Ovary (tissue), 9 donors: Measurements from ENCODE around the gene DNAJC17. TPM values are rescaled to one million over a fixed set of nuclear protein-coding genes. Genes with fewer than 3 reads are reported as not detected.

Source experiments
- DNase-seq, 5 donors: peaks; one replicate each; pipeline ENCODE4 v3.0.0-alpha.2; 2019 to 2020
- H3K27ac ChIP-seq, 2 donors: fragments of 200-600 bp; one replicate each; pipeline versions ENCODE4 v1.5.1 to v1.8.0; 2019 to 2022
- H3K27me3 ChIP-seq: fragments of 200-600 bp; one replicate; pipeline ENCODE4 v1.8.0; 2022
- H3K36me3 ChIP-seq: fragments of 200-600 bp; sonication (generic); one replicate; pipeline ENCODE4 v1.5.1; 2019
- H3K4me1 ChIP-seq: one replicate; pipeline ENCODE4 v1.8.1; 2013; ENCODE audit warnings: mild to moderate bottlenecking, moderate library complexity; ENCODE audit not compliant: insufficient read depth
- H3K4me3 ChIP-seq: fragments of 200-600 bp; sonication (generic); one replicate; pipeline ENCODE4 v1.5.1; 2017
- H3K9me3 ChIP-seq, 2 donors: fragments of 200-600 bp in 1 of 2; sonication (generic) in 1 of 2; one replicate each; pipeline versions ENCODE4 v1.5.1 to v1.8.1; 2013 to 2019; ENCODE audit warnings: mild to moderate bottlenecking in 1 of 2, moderate library complexity in 1 of 2
- EP300 ChIP-seq: sonication (generic); formaldehyde crosslinking; IDR thresholded peaks from one replicate; pipeline ENCODE4 v1.6.1; 2017; ENCODE audit warnings: antibody characterized with exemption
- POLR2A ChIP-seq: fragments of 450-650 bp; IDR thresholded peaks from one replicate; pipeline ENCODE4 v1.6.1; 2017; ENCODE audit warnings: antibody characterized with exemption, mild to moderate bottlenecking, moderate library complexity
- WGBS, 3 donors: extraction: QIAGEN DNeasy Blood & Tissue Kit in 1 of 3; methylation state at CpG; one replicate each; pipeline versions ENCODE4 v1.1.5 to v1.1.7; 2013 to 2017; 5-methylcytosine and 5-hydroxymethylcytosine counted together
- intact Hi-C, 4 donors: fragments of 100-400 bp; cut with DNase I; formaldehyde crosslinking; loops; one replicate each; pipeline versions ENCODE4 v1.11.0 to v1.15.1; 2022 to 2023
- polyA plus RNA-seq, 2 donors: library from polyadenylated mRNA; stranded (reverse); fragments of 200-250 nt in 1 of 2; fragments of 350-450 nt in 1 of 2; fragmentation: Illumina TruSeq in 1 of 2; extraction: RNeasy Lipid Tissue Mini Kit (QIAGEN cat#74804) in 1 of 2; gene quantifications; one replicate each; pipeline ENCODE4 v1.2.3, GENCODE V29; 2013 to 2014
- total RNA-seq, 7 donors: library from RNA; depleted of rRNA in 2 of 7; stranded (reverse); fragments of >200 nt in 2 of 7; fragmentation: NEBNext Ultra II Directional in 3 of 7; extraction: Animal tissue kit (Norgen Biotek cat#: 25700) in 3 of 7; gene quantifications; one replicate each; pipeline versions ENCODE4 v1.1.0 to v1.2.4, GENCODE V29; 2016 to 2023
- TF ChIP-seq, protein P1 (sequence below), 3 donors: fragments of 450-650 bp in 2 of 3; fragments of 200-600 bp in 1 of 3; IDR thresholded peaks; one replicate each; pipeline versions ENCODE4 v1.5.1 to v1.8.0; 2016 to 2022; ENCODE audit warnings: antibody characterized with exemption in 3 of 3, mild to moderate bottlenecking in 1 of 3
- donor health status: DM: no; HTN: no; CAD: no; lungs with moderate emphysema.
- donor health status: DM: no; HTN: no; CAD: no.
- donor health status: Bipolar disorder and iron deficiency.
- donor health status: DM: yes; HTN: yes; CAD: no.
- donor health status: DM: no; HTN: no; CAD: no.
- donor health status: DM: yes; HTN: yes; CAD: no.

DNAJC17 gene
- total and polyA plus RNA-seq, 9 donors = 10.5 to 57.9 (median 31.7) TPM

DNA sequence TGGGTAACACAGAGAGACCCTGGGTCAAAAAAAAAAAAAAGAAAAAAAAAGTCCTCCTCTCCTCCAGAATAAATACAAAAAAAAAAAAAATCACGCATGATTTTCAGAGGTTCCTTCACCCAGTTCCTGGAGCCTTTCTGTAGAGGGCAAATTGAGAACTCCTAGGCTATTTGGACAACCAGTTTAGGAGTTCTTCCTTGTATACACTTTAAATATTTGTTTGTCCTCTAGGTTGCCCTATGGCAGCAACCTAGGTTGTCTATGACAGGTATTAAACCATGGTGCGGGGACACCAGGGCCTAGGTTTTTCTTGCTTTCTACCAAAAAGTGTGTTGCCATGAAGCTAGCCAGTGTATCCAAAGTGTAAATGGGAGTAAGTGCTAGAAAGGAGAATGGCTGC, 4.2 kb downstream of the DNAJC17 start:
- no peaks in the 10 kb centered on the region for H3K27me3 ChIP-seq
- intact Hi-C loops = no loop called here

DNA sequence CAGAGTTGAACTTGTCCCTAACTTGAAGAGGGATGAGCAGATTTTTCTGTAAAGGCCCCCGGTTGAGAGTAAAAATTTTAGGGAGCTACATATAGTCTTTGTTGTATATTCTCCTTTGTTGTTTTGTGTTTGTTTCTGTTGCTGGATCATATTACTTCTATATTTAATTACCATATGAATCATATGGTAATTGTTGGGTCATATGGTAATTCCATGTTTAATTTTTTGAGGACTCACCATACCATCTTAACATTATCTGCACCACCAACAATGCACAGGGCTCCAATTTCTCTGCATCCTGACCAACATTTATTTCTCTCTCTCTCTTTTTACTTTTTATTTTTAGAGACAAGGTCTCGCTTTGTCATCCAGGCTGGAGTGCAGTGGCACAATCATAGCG, 7.8 kb downstream of the DNAJC17 start:
- Histone ChIP-seq H3K27ac (no peak overlapping the region), H3K27me3 (no peaks in the 10 kb centered on the region), H3K9me3 (no peaks in the 10 kb centered on the region), H3K36me3 (no peaks in the 10 kb centered on the region), H3K4me3 (no peak overlapping the region), H3K4me1 (no peaks in the 10 kb centered on the region)
- intact Hi-C loops = no loop called here
- 89 to 94% (median 93%) methylated on average over 3 of the region's 3 CpGs for WGBS, 3 donors
- TF ChIP-seq, protein P1, sequence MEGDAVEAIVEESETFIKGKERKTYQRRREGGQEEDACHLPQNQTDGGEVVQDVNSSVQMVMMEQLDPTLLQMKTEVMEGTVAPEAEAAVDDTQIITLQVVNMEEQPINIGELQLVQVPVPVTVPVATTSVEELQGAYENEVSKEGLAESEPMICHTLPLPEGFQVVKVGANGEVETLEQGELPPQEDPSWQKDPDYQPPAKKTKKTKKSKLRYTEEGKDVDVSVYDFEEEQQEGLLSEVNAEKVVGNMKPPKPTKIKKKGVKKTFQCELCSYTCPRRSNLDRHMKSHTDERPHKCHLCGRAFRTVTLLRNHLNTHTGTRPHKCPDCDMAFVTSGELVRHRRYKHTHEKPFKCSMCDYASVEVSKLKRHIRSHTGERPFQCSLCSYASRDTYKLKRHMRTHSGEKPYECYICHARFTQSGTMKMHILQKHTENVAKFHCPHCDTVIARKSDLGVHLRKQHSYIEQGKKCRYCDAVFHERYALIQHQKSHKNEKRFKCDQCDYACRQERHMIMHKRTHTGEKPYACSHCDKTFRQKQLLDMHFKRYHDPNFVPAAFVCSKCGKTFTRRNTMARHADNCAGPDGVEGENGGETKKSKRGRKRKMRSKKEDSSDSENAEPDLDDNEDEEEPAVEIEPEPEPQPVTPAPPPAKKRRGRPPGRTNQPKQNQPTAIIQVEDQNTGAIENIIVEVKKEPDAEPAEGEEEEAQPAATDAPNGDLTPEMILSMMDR (IDR thresholded peaks at IDR 0.05) = no peak
- TF ChIP-seq POLR2A = no peak
- TF ChIP-seq EP300 = no peak
- DNase-seq = no peak

More for the DNA sequence above, 4.2 kb downstream of the DNAJC17 start:
- WGBS, 3 donors = 88 to 98% (median 93%) methylated on average over 2 of the region's 2 CpGs
- TF ChIP-seq POLR2A = no peak
- Histone ChIP-seq H3K4me3 (no peak overlapping the region), H3K36me3 (no peaks in the 10 kb centered on the region), H3K4me1 (peaks cover 5% of the 10 kb centered on the region), H3K9me3 (no peaks in the 10 kb centered on the region), H3K27ac (no peak overlapping the region)
- DNase-seq = no peak

DNA sequence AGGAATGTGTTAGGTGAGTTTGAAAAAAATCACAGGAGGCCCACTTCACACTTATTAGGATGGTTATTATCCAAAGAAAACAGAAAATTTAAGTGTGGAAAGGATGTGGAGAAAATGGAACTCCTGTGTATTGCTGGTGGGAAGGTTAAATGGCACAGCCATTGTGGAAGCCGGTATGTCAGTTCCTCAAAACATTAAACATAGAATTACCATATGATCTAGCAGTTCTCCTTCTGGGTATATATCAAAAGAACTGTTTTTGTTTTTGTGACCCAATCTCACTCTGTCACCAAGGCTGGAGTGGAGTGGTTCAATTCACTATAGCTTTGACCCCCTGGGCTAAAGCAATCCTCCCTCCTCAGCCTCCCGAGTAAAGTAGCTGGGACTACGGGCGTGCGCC, 10.8 kb downstream of the DNAJC17 start:
- Histone ChIP-seq H3K9me3 (no peaks in the 10 kb centered on the region), H3K4me1 (no peaks in the 10 kb centered on the region), H3K4me3 (no peak overlapping the region), H3K27me3 (no peaks in the 10 kb centered on the region), H3K36me3 (no peaks in the 10 kb centered on the region), H3K27ac (no peak overlapping the region)
- DNase-seq = no peak
- intact Hi-C loops = no loop called here
- TF ChIP-seq EP300 = no peak
- 93 to 95% (median 94%) methylated on average over 5 of the region's 5 CpGs for WGBS, 3 donors

DNA sequence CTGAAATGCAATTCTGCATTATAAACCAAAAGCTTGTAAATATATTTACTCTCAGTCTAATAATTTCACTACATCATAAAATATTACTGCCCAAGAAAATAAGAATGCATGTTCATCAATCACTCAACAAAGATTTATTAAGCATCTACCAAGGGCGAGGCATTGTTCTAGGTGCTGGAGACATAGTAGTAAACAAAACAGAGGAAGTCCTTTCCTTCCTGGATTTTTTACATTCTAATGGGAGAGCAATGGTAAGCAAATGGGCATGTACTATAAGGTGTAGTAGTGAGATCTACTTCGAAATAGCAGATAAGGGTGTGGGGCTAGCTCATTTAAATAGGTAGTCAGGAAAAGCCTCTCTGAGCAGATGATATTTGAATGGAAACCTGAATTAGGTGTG, 11.2 kb downstream of the DNAJC17 start:
- H3K4me3 ChIP-seq = no peak overlapping the region
- 78 to 82% (median 78%) methylated on average over 2 of the region's 2 CpGs for WGBS, 3 donors
- no peaks in the 10 kb centered on the region for H3K4me1 ChIP-seq
- no peaks in the 10 kb centered on the region for H3K9me3 ChIP-seq
- H3K27ac ChIP-seq = no peak overlapping the region
- H3K36me3 ChIP-seq = no peaks in the 10 kb centered on the region
- intact Hi-C loops = no loop called here
- DNase-seq = no peak
- TF ChIP-seq, protein P1 (IDR thresholded peaks at IDR 0.05) = no peak
- TF ChIP-seq POLR2A = no peak
- no peak for TF ChIP-seq EP300
- H3K27me3 ChIP-seq = no peaks in the 10 kb centered on the region

DNA sequence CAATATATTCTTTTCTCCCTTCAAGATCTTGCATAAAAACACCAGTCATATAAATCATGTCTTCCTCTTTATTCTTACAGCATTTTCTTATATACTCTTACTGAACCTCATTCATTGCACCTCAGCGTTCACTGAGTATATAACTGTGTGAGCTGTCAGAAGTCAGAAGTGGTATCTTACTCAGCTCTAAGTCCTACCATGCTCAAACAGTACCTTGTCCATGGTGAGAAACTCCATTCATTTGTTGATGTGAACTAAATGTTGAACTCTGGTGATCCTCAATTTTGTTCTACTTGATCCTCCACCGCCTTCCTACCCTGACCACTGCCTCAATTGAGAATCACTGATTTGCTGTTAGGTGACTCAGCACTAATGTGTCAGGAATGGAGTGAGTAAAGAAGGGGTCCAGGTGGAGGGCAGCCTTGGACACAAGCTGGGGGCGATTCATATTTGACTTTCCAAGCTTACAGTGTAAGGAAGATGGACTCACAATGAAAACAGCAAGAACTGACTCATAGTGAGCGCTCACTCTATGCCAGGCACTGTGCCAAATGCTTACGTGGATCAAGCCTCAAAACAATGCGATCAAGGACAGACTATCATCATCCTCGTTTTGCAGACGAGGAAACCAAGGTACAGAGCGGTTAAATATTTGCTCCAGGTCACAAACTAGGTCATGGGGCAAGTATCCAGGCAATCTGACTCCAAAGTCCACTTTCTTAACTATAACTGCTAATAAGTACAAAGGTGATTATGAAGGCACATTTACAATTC, 13.9 kb downstream of the DNAJC17 start:
- no peak overlapping the region for H3K27ac ChIP-seq
- no peaks in the 10 kb centered on the region for H3K36me3 ChIP-seq
- no peak overlapping the region for H3K4me3 ChIP-seq
- WGBS, 3 donors = 45 to 56% (median 52%) methylated on average over 9 of the region's 9 CpGs
- H3K4me1 ChIP-seq = peaks cover 5% of the 10 kb centered on the region
- DNase-seq = peak in 4 of 5 donors; percentile 48 to 62 (median 52)
- TF ChIP-seq POLR2A = no peak
- no peak for TF ChIP-seq EP300
- TF ChIP-seq, protein P1 (IDR thresholded peaks at IDR 0.05) = no peak
- H3K9me3 ChIP-seq = no peaks in the 10 kb centered on the region
- no peaks in the 10 kb centered on the region for H3K27me3 ChIP-seq
- intact Hi-C loops = loop anchor here in 1 of 4 donors (1.0 kb wide), 1 partner anchor 12 kb away; no protein-coding TSS in a partner anchor
